HCT116 (cell line): Measurements from ENCODE around the gene TWNK. TPM values are rescaled to one million over a fixed set of nuclear protein-coding genes. Genes with fewer than 3 reads are reported as not detected.

Source experiments
- ATAC-seq: fragments of 200-7000 bp; cut with Tn5 transposase; 2 replicates; pipeline ENCODE4 v1.9.1; 2020; ENCODE audit warnings: mild to moderate bottlenecking, moderate library complexity
- BruUV-seq: library from RNA; stranded (reverse); fragments of 400-500 nt; replicated peaks from 2 replicates; lab custom pipeline; 2021; lab: Mats Ljungman, UMichigan
- CTCF ChIA-PET: fragments of 300-600 bp; sonication (Branson Sonifier 250); formaldehyde crosslinking; loops from one replicate; lab custom pipeline; 2021; ENCODE audit warnings: antibody characterized with exemption; lab: Charles Lee
- POLR2A ChIA-PET: fragments of 300-600, 350-600 bp; sonication (Branson Sonifier 250); formaldehyde crosslinking; loops from one replicate; lab custom pipeline; 2021; ENCODE audit warnings: antibody characterized with exemption; lab: Charles Lee
- RAD21 ChIA-PET, 2 experiments: fragments of 300-600 bp; sonication (Branson Sonifier 250); formaldehyde crosslinking; loops; one replicate each; lab custom pipeline; 2023; ENCODE audit warnings: low total read pairs in 2 of 2; ENCODE audit not compliant: uncharacterized antibody in 2 of 2, unreplicated experiment in 2 of 2, low non-redundant PET in 1 of 2; lab: Charles Lee
- DNase-seq: peaks from one replicate; pipeline ENCODE4 v3.0.0-alpha.2; 2010; ENCODE audit warnings: low read depth, low spot score
- H2AFZ ChIP-seq: fragments of 200-600 bp; shearing (Covaris generic), sonication (generic); 2 replicates; pipeline ENCODE4 v1.6.1; 2017; ENCODE audit warnings: low read depth, mixed run types, mixed read lengths, antibody characterized with exemption, low read length; ENCODE audit not compliant: poor library complexity, severe bottlenecking
- H3K27ac ChIP-seq: 2 replicates; pipeline ENCODE4 v1.5.1; 2012; ENCODE audit warnings: low read depth, low read length
- H3K27me3 ChIP-seq: fragments of 200-600 bp; sonication (generic); 2 replicates; pipeline ENCODE4 v1.6.1; 2016; ENCODE audit warnings: mixed run types, low read length, mixed read lengths; ENCODE audit not compliant: insufficient read depth
- H3K36me3 ChIP-seq, 2 experiments: fragments of 200-500 bp in 1 of 2; fragments of 200-600 bp in 1 of 2; sonication (Bioruptor generic) in 1 of 2; sonication (generic) in 1 of 2; 2 replicates each; pipeline versions ENCODE4 v1.5.1 to v1.6.1; 2014 to 2016; ENCODE audit warnings: low read length in 2 of 2, inconsistent platforms in 1 of 2, mixed read lengths in 1 of 2, mixed run types in 1 of 2; ENCODE audit not compliant: insufficient read depth in 2 of 2, control insufficient read depth in 1 of 2
- H3K4me1 ChIP-seq, 2 experiments: fragments of 200-600 bp in 1 of 2; sonication (generic) in 1 of 2; 2 replicates each; pipeline versions ENCODE4 v1.5.1 to v1.6.1; 2012 to 2017; ENCODE audit warnings: low read length in 2 of 2, inconsistent platforms in 1 of 2, mild to moderate bottlenecking in 1 of 2, mixed read lengths in 1 of 2, mixed run types in 1 of 2, moderate library complexity in 1 of 2; ENCODE audit not compliant: insufficient read depth in 2 of 2, control insufficient read depth in 1 of 2
- H3K4me2 ChIP-seq: fragments of 200-600 bp; sonication (generic); 2 replicates; pipeline ENCODE4 v1.6.1; 2017; ENCODE audit warnings: mixed run types, low read length, mixed read lengths
- H3K4me3 ChIP-seq, 2 experiments: fragments of 200-600 bp in 1 of 2; sonication (generic) in 1 of 2; replicated peaks in 1 of 2; 2 replicates each; pipeline ENCODE4 v1.5.1; 2011 to 2016; ENCODE audit warnings: low read length in 2 of 2, control low read depth in 1 of 2, low read depth in 1 of 2, mild to moderate bottlenecking in 1 of 2, mixed read lengths in 1 of 2, mixed run types in 1 of 2
- H3K79me2 ChIP-seq: fragments of 200-600 bp; sonication (generic); 2 replicates; pipeline ENCODE4 v1.6.1; 2017; ENCODE audit warnings: mild to moderate bottlenecking, mixed run types, low read length, moderate library complexity, mixed read lengths; ENCODE audit not compliant: insufficient read depth
- H3K9ac ChIP-seq: fragments of 200-600 bp; sonication (generic); 2 replicates; pipeline ENCODE4 v1.6.1; 2016; ENCODE audit warnings: low read length, mixed read lengths
- H3K9me2 ChIP-seq: fragments of 200-600 bp; sonication (generic), shearing (Covaris generic); 2 replicates; pipeline ENCODE4 v1.6.1; 2017; ENCODE audit warnings: mixed run types, mild to moderate bottlenecking, moderate library complexity; ENCODE audit not compliant: insufficient read depth
- H3K9me3 ChIP-seq, 2 experiments: fragments of 200-500 bp in 1 of 2; fragments of 200-600 bp in 1 of 2; sonication (Bioruptor generic) in 1 of 2; sonication (generic) in 1 of 2; 2 replicates each; pipeline ENCODE4 v1.6.1; 2014 to 2017; ENCODE audit warnings: low read length in 2 of 2, mixed read lengths in 2 of 2, inconsistent platforms in 1 of 2, low read depth in 1 of 2, mild to moderate bottlenecking in 1 of 2, mixed run types in 1 of 2, moderate library complexity in 1 of 2; ENCODE audit not compliant: control insufficient read depth in 1 of 2, insufficient read depth in 1 of 2
- H4K20me1 ChIP-seq: fragments of 200-600 bp; sonication (generic), shearing (Covaris generic); 2 replicates; pipeline ENCODE4 v1.6.1; 2017; ENCODE audit warnings: mixed run types, mild to moderate bottlenecking, moderate library complexity; ENCODE audit not compliant: insufficient read depth
- ATF3 ChIP-seq: IDR thresholded peaks from 2 replicates; pipeline ENCODE4 v1.6.1; 2012
- EGR1 ChIP-seq: IDR thresholded peaks from 2 replicates; pipeline ENCODE4 v1.6.1; 2012; ENCODE audit warnings: low read depth
- ELF1 ChIP-seq: IDR thresholded peaks from 2 replicates; pipeline ENCODE4 v1.6.1; 2012; ENCODE audit warnings: low read depth, borderline replicate concordance
- FOSL1 ChIP-seq: IDR thresholded peaks from 2 replicates; pipeline ENCODE4 v1.6.1; 2012; ENCODE audit warnings: low read depth
- REST ChIP-seq: IDR thresholded peaks from 2 replicates; pipeline ENCODE4 v1.6.1; 2012; ENCODE audit warnings: low read depth
- SIN3A ChIP-seq: IDR thresholded peaks from 2 replicates; pipeline ENCODE4 v1.6.1; 2012; ENCODE audit warnings: low read depth
- SP1 ChIP-seq: IDR thresholded peaks from 2 replicates; pipeline ENCODE4 v1.6.1; 2012; ENCODE audit warnings: low read depth
- SRF ChIP-seq: IDR thresholded peaks from 2 replicates; pipeline ENCODE4 v1.6.1; 2012; ENCODE audit warnings: low read depth
- TCF7L2 ChIP-seq: IDR thresholded peaks from 2 replicates; pipeline ENCODE4 v1.7.0; 2011; ENCODE audit warnings: borderline replicate concordance, inconsistent platforms; ENCODE audit not compliant: insufficient read depth, insufficient read length; ENCODE audit errors: extremely low read depth
- ZBTB33 ChIP-seq: IDR thresholded peaks from 2 replicates; pipeline ENCODE4 v1.6.1; 2011; ENCODE audit warnings: mild to moderate bottlenecking, low read length, moderate library complexity; ENCODE audit not compliant: insufficient replicate concordance; ENCODE audit errors: extremely low read depth
- ZFX ChIP-seq: fragments of 450-650 bp; IDR thresholded peaks from 2 replicates; pipeline ENCODE4 v1.6.1; 2017
- ZNF274 ChIP-seq: fragments of 200-500 bp; sonication (Bioruptor generic); IDR thresholded peaks from 2 replicates; pipeline ENCODE4 v1.6.1; 2014; ENCODE audit warnings: mild to moderate bottlenecking, low read depth, low read length, inconsistent platforms
- intact Hi-C: fragments of 100-400 bp; cut with micrococcal nuclease; formaldehyde crosslinking; loops from 2 replicates; pipeline ENCODE4 v1.10.0; 2022
- total RNA-seq: library from RNA; stranded (reverse); gene quantifications from one replicate; pipeline ENCODE4 v1.2.1, GENCODE V29; 2021; ENCODE audit not compliant: unreplicated experiment
- TF ChIP-seq, protein P1 (sequence below): IDR thresholded peaks from 2 replicates; pipeline ENCODE4 v1.6.1; 2012

TWNK gene
- total RNA-seq, 1 experiment from 2014 or later, result 42.1 TPM

DNA sequence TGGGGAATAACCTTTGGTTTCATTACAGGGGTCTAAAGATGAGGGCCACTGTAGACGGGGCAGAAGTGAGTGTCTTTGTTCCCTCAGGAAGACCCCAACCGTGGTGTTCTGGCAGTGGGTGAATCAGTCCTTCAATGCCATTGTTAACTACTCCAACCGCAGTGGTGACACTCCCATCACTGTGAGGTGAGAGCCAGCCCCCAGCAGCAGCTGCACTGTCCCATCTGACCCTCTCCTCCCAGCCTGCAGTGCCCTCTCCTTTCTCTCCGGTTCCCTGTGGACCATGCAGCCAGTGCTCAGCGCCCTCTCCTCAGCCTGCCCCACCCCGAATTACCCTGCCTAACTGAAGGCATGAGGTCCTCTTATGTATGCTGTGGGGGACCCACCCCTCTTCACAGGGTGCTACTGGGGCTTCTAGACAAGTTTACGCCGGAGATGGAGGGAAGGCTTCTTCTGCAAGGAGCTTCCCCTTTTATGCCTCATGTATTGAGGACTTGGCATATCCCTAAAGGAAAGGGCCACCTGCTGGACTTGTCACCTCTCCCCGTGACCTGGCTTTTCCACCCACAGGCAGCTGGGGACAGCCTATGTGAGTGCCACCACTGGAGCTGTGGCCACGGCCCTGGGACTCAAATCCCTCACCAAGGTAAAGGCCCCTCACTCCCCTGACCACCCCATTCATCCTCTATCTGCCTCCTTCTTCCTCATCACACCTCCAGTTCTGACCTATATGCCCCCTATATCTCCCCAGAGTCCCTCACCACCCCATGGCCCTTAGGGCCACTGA, 48.8 kb downstream of the TWNK start:
- Histone ChIP-seq H3K27ac (no peak overlapping the region), H3K4me2 (no peak overlapping the region), H2AFZ (no peak overlapping the region), H3K36me3 (peaks cover 22 to 43% of the 10 kb centered on the region in 2 experiments), H3K9me3 (no peaks in the 10 kb centered on the region)
- RAD21 ChIA-PET, result no interaction called here
- no peak for DNase-seq
- TF ChIP-seq TCF7L2 (no peak), EGR1 (no peak), ATF3 (no peak), FOSL1 (no peak), SIN3A (no peak), ZFX (no peak)
- TF ChIP-seq, protein P1, sequence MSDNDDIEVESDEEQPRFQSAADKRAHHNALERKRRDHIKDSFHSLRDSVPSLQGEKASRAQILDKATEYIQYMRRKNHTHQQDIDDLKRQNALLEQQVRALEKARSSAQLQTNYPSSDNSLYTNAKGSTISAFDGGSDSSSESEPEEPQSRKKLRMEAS, result no peak
- TF ChIP-seq, all 23 proteins: peak for 0
- intact Hi-C loops, result no loop called here
- peaks cover 12% of the 10 kb centered on the region for H3K79me2 ChIP-seq
- no peak overlapping the region for H3K9ac ChIP-seq
- peaks cover 15 to 30% of the 10 kb centered on the region in 2 experiments for H3K4me1 ChIP-seq
- CTCF ChIA-PET, result no interaction called here
- H3K9me2 ChIP-seq, result no peaks in the 10 kb centered on the region
- H3K4me3 ChIP-seq, result no peak overlapping the region
- POLR2A ChIA-PET, result no interaction called here
- no peaks in the 10 kb centered on the region for H3K27me3 ChIP-seq
- BruUV-seq, result no TSS peak
- no peaks in the 10 kb centered on the region for H4K20me1 ChIP-seq
- no peak for ATAC-seq

- Histone ChIP-seq H3K9me2 (no peaks in the 10 kb centered on the region), H3K79me2 (peaks cover 12% of the 10 kb centered on the region), H3K27me3 (no peaks in the 10 kb centered on the region), H3K36me3 (peaks cover 22 to 43% of the 10 kb centered on the region in 2 experiments), H2AFZ (no peak overlapping the region), H3K4me2 (no peak overlapping the region), H4K20me1 (no peaks in the 10 kb centered on the region), H3K4me3 (no peak overlapping the region), H3K27ac (no peak overlapping the region), H3K9ac (no peak overlapping the region), H3K4me1 (peaks cover 20 to 31% of the 10 kb centered on the region in 2 experiments), H3K9me3 (no peaks in the 10 kb centered on the region)
- intact Hi-C loops, result no loop called here
- ChIA-PET POLR2A (no interaction called here), RAD21 (no interaction called here), CTCF (no interaction called here)
- ATAC-seq (no peak), DNase-seq (no peak)
- BruUV-seq, result no TSS peak
- TF ChIP-seq ELF1 (no peak), SP1 (no peak), REST (no peak), ZFX (no peak), TCF7L2 (no peak), SRF (no peak), ZBTB33 (no peak), ZNF274 (no peak), ATF3 (no peak)
Observed at GRCh38 chr10:101036726-101037125, 49.4 kb downstream of the TWNK start.
